Skin of body (tissue), 2 donors: ENCODE results near the gene UBE2E2. TPM values are rescaled to one million over a fixed set of nuclear protein-coding genes. Genes with fewer than 3 reads are reported as not detected.

Experiments used
- DNase-seq: peaks from one replicate; lab custom pipeline; 2025; lab: John Stamatoyannopoulos, UW
- total RNA-seq: library from RNA; depleted of rRNA; stranded (reverse); fragments of >200 nt; gene quantifications from one replicate; pipeline ENCODE4 v1.2.3, GENCODE V29; 2014

UBE2E2 gene
- total RNA-seq, 1 donor from 2014 or later = 111 TPM

DNA sequence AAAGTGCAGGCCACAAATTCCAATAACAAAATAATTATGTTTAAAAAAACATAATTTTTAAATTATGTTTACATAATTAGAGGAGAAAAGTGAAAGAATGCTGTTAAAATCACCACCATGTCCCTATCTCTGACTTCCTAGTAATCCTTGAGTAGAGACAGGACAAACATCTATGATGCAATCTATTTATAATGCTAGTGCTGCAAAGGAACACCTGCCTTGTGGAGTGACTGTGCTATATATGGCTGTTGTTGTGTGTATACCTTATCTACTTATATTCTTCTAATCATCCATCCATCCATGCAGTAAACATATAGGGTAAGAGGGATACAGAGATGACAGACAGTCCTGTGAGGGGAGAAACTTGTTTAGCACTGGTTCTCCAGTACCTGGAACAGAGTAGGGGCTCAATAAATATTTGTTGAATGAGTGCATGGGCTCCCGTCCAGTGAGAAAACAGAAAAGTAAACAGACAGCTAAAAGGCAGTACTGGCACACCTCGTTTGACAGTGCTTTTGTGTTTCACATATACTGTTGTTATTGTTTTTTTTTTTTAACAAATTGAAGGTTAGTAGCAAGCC is 373.3 kb downstream of the UBE2E2 start:
- DNase-seq = no peak

DNA sequence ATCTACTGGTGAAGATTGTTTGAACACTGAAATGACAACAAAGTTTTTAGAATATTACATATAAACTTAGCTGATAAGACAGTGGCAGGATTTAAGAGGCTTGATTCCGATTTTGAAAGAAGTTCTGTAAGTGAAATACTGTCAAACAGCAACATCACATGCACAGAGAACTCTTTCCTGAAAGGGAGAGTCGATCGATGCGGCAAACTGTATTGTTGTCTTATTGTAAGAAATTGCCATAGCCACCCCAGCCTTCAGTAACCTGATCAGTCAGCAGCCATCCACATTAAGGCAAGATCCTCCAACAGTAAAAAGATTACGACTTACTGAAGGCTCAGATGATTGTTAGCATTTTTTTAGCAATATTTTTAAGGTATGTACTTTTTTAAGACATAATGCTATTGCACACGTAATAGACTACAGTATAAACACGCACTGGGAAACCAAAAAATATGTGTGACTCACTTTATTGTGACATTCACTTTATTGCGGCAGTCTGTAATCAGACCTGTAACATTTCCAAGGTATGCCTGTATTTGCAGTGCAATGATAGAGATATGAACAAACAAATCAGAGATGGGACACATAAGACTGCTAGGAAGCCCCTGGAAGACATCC is 377.1 kb downstream of the UBE2E2 start:
- no peak for DNase-seq

DNA sequence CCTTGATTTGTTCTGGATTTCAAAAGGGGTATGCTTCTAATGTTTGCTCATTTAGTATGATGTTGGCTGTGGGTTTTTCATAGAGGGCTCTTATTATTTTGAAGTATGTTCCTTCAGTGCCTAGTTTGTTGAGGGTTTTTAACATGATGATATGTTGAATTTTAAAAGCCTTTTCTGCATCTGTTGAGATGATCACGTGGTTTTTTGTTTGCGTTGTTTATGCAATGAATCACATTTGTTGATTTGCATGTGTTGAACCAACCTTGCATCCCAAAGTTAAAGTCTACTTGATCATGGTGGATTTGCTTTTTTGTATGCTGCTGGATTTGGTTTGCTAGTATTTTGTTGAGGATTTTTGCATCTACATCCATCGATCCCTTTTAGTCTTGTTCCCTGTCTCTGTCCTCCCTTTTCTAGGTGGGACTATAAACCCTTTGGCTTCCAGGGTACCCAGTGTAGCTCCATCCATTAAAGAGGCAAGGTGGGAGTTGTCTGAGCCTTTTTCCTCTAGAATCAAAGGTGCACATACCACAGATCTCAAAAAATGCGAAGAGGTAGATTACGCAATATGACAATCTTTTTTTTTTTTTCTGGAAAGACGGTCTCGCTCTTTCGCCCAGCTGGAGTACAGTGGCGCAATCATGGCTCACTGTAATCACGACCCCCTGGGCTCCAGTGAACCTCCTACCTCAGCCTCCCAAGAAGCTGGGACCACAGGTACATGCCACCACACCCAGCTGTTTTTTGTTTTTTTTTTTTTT is 381.0 kb downstream of the UBE2E2 start:
- no peak for DNase-seq

DNA sequence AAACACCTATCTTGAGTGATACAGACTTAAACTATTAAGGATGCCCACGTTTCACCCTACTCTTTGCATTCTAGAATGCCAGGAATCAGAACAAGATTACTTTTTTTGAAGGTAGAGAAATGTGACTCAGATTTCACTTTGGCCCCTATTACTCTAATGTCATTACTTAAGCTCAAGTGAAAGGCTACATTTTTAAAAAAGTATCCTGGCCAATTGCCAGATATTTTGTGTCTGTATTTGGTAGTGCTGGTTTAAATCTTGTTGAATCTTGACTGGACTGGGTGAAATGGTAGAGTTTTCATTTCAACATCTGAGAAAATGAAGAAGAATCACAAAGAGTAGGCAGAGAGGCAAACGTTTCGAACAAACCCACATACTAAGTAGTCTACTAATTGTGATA is 384.4 kb downstream of the UBE2E2 start:
- no peak for DNase-seq

DNA sequence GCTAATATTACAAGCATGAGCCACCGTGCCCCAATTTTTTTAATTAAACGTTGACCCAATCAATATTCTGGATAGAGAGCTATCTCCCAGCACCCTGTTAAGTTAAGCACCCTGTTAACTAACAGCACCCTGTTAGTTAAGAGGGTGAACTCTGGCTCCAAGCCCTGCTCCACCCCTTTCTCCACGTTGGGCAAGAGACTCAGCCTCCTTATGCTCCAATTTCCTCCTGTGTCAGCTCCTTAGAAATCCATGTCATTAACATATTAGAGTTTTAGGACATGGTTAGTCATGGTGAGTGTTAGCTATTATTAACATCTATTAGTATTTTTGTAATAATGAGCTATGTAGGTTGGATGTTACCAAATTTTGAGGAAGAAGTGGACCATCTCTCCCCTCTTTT is 385.4 kb downstream of the UBE2E2 start:
- DNase-seq = no peak

DNA sequence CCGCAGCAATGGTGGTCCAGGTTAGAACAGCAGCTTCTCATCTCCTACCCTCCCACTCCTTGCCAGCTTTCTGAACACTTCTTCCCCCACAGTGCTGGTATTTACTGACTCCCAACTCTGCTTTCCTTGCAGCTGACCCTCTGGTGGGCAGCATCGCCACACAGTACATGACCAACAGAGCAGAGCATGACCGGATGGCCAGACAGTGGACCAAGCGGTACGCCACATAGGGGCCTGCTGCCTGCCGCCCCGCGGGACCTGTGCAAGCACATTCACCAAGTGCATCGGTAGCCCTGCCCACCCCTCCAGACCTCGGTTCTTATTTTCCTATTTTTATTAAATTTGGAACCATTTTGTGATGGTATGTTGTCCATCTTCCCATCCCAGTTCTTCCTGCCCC is 386.5 kb downstream of the UBE2E2 start:
- DNase-seq = no peak

DNA sequence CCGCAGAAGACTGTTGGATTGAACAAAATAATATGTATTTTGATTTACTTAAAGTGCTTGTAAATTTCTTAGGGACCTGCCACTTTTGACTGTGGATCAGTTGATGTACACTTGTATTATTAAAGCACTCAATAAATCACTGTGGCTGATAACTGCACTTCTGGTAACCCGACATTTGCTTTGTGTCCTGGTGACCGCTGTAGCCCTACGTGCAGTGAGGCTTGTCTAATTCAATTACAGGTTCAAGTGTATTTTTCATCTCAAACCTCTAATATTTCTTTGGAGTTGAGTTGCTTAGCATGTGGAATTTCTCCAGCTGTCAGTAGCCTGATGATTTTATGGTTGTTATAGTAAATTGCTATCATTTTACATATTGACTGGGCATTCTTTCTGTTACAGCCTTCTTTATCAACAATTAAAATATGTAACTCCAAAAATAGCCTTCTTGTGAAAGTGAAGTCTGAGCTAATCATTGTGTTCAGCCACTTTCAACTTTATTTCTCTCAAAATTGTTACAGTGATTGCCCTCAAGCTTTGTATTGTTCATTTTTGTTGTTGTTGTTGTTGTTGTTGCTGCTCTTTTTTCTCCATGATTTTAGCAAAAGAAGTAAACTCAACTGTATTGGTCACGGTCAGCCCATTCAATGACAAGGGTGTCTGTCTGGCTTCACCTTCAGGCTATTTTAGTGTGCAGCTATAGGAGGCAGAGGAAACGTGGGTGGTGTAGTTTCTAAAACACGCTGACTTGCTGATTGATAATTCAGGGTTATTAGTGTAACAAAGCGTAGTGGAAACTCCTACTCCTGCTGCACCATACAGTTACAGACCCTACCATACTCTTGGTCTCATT is 387.5 kb downstream of the UBE2E2 start:
- no peak for DNase-seq

DNA sequence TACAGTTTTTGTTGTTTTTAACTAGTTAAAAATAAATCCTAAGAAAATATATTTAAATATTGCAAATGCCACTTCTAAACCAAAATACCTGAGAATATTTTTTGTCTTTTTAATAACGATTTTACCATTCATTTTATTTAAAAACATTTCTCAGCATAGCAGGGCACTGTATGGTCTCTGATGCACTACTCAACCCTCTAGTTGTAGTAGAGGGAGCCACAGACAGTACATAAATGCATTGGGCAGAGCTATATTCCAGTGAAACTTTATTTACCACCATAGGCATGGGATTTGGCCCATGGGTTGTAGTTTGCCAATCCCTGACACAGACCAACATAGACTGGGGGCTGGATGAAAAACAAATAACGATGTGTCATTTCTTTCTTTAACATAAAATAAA is 388.2 kb downstream of the UBE2E2 start:
- DNase-seq = no peak

DNA sequence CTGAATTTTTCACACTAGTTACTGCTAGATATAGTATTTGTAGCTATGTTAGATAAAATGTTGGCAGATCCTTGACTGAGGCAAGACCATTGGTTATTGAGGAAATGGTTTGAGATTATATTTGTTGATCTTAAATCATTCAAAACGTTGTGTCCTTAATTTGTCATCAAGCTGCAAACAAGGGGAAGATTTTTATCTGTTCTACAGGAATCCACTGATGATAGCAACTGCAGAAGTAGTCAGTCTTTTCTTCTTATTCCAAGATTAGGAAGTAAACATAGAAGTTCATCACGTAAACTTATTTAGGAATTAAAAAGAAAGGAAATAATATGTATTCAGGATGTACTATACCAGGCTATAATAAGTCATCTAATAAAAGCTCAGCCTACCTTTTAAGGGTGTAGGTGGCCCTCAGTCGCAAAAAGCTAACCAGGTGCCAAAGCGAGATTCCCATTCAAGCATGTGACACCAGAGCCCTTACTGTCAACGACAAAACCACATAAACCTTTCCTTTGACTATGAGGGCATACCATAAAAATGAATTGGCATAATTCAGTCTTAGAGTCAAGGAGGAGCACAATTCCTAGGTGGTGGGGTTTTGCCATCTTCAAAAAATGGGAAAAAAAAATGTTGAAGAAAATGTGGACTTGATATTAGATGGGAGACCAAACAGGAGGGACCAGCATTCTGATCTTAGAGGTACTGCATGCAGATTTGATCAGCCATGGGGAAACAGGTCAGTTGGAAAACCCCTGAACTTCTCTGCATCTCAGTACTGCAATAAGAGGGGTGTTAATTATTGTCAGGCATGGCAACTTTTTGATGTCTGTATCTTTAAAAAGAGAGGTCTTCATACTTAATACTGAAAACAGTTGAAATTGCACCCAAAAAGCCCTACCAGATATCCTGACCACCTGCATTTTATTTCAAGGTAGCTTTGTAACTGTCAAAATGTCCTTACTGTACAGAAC is 390.1 kb downstream of the UBE2E2 start:
- no peak for DNase-seq

DNA sequence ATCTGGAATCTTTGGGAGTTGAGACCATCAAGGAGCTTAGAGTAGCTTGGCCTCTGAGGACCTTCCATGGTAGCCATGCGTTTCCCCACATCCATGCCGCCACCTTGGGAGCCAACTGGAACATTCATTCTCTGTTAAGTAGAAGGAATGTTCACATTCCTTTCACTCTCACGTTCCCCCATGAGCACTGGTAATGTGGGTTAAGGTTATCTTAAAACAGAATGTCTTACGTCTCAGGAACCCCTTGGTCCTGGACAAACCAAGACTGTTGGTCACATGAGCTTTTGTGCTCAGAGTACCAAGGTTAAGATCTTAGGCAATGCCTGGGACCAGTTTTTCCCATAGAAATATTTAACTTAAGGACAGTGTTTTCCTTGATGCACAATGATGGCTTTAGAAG is 390.9 kb downstream of the UBE2E2 start:
- no peak for DNase-seq

DNA sequence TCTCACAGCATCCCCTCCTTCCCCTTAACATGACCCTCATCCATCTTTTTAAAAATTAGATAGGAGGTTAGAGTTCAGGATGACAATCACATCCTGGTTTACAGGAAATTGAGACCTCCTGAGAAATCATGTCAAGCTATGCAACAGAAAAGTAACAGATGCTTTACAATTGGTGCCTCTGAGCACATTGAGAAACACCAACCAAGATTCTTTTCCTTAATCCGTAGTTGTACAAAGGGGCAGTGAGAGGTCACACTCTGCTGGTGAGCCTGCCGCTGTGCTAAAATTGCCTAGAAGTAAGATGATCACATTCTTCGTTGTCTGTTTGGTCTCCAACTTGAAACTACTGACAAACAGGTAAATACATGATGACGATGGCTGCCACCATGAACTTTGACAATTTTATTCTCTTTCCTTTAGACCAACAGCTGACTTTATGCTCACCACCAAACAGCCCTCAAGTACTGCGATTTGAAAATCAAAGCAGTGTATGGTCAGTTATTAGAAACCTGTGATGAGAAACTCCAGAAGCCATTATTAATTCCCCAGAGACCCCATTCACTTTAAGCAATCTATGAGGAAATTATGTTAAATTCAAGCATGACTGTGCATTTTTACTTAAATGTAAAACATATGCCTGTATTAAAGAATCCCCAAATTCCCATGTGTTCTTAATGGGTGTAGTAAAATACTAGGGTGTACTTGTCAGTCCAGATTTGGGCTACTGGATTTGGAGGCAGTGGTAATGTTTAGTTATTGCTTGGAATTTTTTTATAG is 392.0 kb downstream of the UBE2E2 start:
- DNase-seq = peak; percentile 5

DNA sequence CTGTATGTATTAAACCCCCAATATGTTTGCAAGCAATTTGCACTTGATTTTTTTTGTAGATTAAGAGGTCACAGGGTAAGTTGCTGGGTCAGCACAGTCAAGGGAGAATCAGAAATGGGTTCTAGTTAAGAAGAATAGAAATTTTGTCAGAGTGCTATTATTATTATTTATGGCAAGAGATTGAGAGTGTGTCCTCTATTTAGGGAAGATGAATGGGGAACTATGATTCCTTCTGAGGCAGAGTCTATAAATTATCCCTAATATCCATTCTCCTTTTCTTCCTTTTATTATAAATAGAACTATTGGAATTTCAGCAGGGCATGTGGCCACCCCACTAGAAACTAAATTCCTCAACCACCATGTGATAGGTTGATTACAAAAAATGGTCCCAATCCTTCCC is 392.7 kb downstream of the UBE2E2 start:
- no peak for DNase-seq

DNA sequence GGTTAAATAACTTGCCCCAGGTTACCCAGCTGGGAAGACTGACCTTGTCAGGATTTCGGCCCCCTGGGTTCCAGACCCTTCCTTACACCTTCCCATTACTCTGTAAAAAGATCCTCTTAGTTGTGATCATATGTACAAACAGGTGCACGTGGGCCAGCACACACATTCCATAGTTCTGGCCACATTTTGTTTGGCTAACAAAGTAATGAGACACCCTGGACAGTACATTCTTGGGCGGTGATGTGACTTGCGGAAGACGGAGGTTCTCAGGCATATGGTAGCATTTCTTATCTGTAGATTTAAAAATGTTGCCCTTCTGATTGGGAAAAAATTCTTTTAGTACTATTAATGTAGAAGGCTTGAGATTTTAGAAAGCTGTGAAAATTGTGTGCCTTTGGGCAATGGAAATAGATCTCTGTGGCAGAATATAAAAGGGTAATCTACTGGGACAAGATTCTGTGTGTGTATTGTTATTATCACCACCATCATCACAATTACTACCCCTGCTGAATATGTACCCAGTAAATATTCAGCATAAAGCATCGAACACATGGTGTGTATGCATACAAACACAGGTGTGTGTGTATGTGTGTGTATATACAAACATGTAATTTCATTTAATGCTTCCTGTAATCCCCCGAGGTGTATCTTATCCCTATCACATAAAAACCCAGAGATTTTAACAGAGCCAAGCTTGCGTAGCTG is 397.2 kb downstream of the UBE2E2 start:
- no peak for DNase-seq

DNA sequence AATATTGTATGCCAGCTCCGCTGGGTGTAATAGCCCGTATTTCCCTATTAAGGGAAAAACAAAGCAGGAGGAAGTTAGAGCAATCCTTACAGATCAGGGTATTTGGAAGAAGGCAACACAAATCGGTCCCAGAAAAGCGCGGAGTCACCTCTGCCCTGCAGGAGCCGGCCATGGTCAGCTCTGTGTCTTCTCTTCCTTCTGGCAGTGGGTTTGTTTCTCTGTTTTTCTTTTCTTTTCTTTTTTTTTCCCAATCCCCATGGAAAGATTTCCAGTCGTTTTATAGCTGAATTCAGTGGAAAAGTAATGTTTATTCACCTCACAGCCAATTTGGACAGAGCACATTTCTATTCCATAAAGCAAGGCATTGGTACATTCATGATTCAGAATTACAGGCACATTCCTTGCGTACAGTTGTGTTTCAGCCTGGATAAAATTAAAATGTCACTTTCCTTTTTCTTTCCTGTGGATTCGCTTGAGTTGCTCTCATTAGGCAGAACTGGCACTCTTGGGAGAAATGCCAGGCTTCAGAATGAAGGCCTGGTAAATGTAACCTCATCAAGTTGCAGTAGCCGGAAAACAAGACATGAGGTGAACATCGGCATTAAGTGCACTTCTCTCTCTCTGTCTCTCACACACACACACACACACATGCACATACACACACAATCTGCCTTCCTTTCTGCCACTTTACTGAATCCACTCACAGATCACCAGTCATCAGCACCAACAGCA is 398.1 kb downstream of the UBE2E2 start:
- DNase-seq = no peak

DNA sequence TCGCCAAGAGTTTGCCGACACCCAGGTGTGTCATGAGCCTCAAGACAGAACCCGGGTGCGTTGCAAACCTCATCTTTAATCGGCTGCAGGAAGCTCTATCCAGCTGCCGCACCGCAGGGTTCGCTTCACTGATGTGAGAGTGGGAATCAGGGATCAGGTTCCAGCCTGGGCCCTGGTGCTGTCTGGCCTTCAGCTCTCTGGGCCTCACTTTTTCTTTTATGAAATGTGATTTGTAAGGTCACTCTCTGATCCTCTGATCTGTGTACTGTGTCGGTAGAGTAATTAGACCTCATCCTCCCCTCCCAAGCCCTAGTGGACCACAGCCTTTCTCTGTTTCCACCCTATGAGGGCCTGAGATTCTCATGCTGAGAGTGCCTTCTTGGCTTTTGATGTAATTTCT is 399.8 kb downstream of the UBE2E2 start:
- DNase-seq = no peak

DNA sequence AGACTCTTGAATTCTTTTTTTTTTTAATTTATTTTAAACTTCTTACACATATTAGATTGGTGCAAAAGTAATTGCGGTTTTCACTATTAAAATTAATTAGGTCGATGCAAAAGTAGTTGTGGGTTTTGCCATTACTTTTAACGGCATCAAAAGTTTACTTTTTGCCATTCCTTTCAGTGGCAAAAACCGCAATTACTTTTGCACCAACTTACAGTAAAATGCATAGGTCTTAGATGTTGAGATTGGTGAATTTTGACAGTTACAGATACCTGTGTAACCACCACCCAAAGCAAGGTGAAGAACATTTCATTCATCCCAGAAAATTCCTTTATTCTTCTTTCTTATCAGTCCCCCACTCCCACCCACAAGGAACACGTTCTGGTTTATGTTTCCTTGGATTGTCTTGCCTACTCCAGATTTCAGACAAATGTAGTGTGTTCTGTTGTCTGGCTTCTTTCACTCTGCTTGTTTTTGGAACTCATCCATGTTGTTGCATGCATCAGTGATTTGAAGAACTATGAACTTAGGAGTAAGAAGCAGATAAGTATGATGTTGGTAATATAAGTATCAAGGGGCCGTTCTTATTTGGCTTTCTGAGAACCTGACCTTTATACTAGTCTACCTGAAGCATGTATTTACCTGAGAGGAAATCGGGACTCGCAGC is 404.2 kb downstream of the UBE2E2 start:
- DNase-seq = no peak

DNA sequence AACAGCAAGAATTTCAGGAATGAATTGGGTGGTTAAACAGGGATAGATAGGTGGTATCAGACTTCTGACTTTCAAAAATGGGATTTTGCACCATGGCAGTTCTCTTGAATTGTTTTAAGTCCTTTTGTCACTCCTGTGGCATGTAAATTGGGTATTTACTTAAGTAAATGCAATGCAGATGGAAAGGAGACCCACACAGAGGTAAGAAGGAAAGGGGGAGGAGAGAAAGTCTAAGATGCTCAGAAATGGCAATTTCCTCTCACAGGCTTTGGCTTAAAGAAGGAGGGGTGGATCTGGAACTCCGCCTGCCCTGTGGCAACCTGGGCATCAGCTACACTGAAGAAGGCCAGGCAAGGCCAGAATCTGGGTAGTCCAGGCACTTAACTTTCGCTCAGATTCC is 405.5 kb downstream of the UBE2E2 start:
- no peak for DNase-seq

DNA sequence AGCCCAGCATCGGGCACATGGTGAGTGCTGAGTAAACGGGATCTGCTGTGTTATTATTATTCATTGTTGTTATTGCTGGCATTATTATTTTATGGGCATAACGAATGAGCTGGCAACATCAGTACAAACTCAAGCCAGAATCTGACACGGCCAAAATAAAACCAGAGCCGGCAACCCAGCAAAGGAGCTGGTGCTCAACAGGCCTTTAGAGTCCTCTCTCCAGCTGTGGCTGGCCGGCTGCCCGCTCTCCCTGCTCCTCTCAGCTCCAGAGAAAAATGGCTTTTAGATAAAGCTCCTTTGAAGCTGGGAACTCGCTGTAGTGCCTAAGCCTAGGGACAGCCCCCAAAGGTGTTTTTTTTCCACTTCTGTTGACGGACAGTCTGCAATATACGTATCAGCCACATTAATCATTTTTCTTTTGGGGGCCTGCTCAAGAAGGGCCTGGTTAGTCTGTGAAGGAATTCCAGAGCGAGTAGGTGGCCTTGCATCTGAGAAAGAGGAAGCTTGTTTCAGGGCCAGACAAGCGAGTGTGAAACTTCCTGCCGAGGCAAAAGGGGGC is 408.7 kb downstream of the UBE2E2 start:
- no peak for DNase-seq
